Vagina (tissue), 2 donors: ENCODE measurements around the gene NEDD4. TPM values are rescaled to one million over a fixed set of nuclear protein-coding genes. Genes with fewer than 3 reads are reported as not detected.
A peak's percentile ranks its signal among the peaks of the same experiment; 100 is the strongest.

ENCODE experiments used
- DNase-seq, 2 donors: peaks; one replicate each; pipeline ENCODE4 v3.0.0-alpha.2; 2017; ENCODE audit errors: extremely low spot score in 2 of 2
- H3K27ac ChIP-seq: fragments of 200-600 bp; sonication (generic); one replicate; pipeline ENCODE4 v1.5.1; 2019
- H3K27me3 ChIP-seq: fragments of 200-600 bp; sonication (generic); one replicate; pipeline ENCODE4 v1.5.1; 2019
- H3K36me3 ChIP-seq, 2 donors: fragments of 200-600 bp; sonication (generic); one replicate each; pipeline ENCODE4 v1.5.1; 2017 to 2019
- H3K4me1 ChIP-seq: fragments of 200-600 bp; sonication (generic); one replicate; pipeline ENCODE4 v1.5.1; 2019
- H3K4me3 ChIP-seq, 2 donors: fragments of 200-600 bp; sonication (generic); 1 replicate in 1 of 2; 2 replicates in 1 of 2; pipeline ENCODE4 v1.5.1; 2016 to 2019
- H3K9me3 ChIP-seq: fragments of 200-600 bp; sonication (generic); one replicate; pipeline ENCODE4 v1.5.1; 2019
- CTCF ChIP-seq, 3 experiments: fragments of 450-650 bp in 2 of 3; fragments of 200-600 bp in 1 of 3; sonication (generic) in 1 of 3; IDR thresholded peaks; one replicate each; pipeline ENCODE4 v1.5.1; 2017 to 2019; ENCODE audit warnings: antibody characterized with exemption in 3 of 3, mild to moderate bottlenecking in 2 of 3, moderate library complexity in 2 of 3
- POLR2A ChIP-seq, 2 donors: fragments of 450-650 bp; IDR thresholded peaks; one replicate each; pipeline ENCODE4 v1.6.1; 2017; ENCODE audit warnings: antibody characterized with exemption in 2 of 2, mild to moderate bottlenecking in 2 of 2, moderate library complexity in 2 of 2
- POLR2AphosphoS5 ChIP-seq, 2 donors: sonication (generic); formaldehyde crosslinking; IDR thresholded peaks; one replicate each; pipeline ENCODE4 v1.9.0; 2017; ENCODE audit warnings: antibody characterized with exemption in 2 of 2, mild to moderate bottlenecking in 2 of 2, low read depth in 1 of 2; ENCODE audit not compliant: insufficient read depth in 1 of 2
- intact Hi-C: fragments of 100-400 bp; cut with DNase I; formaldehyde crosslinking; loops from one replicate; pipeline ENCODE4 v1.15.1; 2023
- total RNA-seq: library from RNA; depleted of rRNA; stranded (reverse); fragments of >200 nt; gene quantifications from one replicate; pipeline ENCODE4 v1.2.3, GENCODE V29; 2016

Gene NEDD4
- total RNA-seq, 1 donor from 2014 or later, result 21.9 TPM

GRCh38 chr15:55907797-55908196 lies 85.6 kb downstream of the NEDD4 start:
- no peaks in the 10 kb centered on the region for H3K4me1 ChIP-seq
- intact Hi-C loops, result no loop called here
- no peak overlapping the region for H3K27ac ChIP-seq
- no peaks in the 10 kb centered on the region for H3K36me3 ChIP-seq
- no peaks in the 10 kb centered on the region for H3K9me3 ChIP-seq
- TF ChIP-seq POLR2A (IDR thresholded peaks at IDR 0.05), result no peak
- no peak for DNase-seq
- H3K4me3 ChIP-seq, result no peak overlapping the region
- no peaks in the 10 kb centered on the region for H3K27me3 ChIP-seq

GRCh38 chr15:55902981-55903380 lies 90.4 kb downstream of the NEDD4 start:
- no peak for DNase-seq
- Histone ChIP-seq H3K4me1 (no peaks in the 10 kb centered on the region), H3K4me3 (no peak overlapping the region), H3K36me3 (no peaks in the 10 kb centered on the region), H3K27me3 (no peaks in the 10 kb centered on the region), H3K27ac (no peak overlapping the region), H3K9me3 (no peaks in the 10 kb centered on the region)
- intact Hi-C loops, result no loop called here
- TF ChIP-seq POLR2A (IDR thresholded peaks at IDR 0.05) (no peak), POLR2AphosphoS5 (IDR thresholded peaks at IDR 0.05; ENCODE audit: insufficient read depth in 1 of 2, low read depth in 1 of 2) (no peak), CTCF (IDR thresholded peaks at IDR 0.05) (no peak)

GRCh38 chr15:55900019-55900418 lies 93.4 kb downstream of the NEDD4 start:
- TF ChIP-seq POLR2AphosphoS5 (IDR thresholded peaks at IDR 0.05; ENCODE audit: insufficient read depth in 1 of 2, low read depth in 1 of 2) (no peak), POLR2A (IDR thresholded peaks at IDR 0.05) (no peak), CTCF (IDR thresholded peaks at IDR 0.05) (no peak)
- H3K4me1 ChIP-seq, result no peaks in the 10 kb centered on the region
- no peaks in the 10 kb centered on the region for H3K9me3 ChIP-seq
- no peak overlapping the region for H3K4me3 ChIP-seq
- intact Hi-C loops, result no loop called here
- no peak for DNase-seq
- H3K36me3 ChIP-seq, result no peaks in the 10 kb centered on the region
- H3K27ac ChIP-seq, result no peak overlapping the region
- no peaks in the 10 kb centered on the region for H3K27me3 ChIP-seq

GRCh38 chr15:55899537-55899936 lies 93.9 kb downstream of the NEDD4 start:
- no peaks in the 10 kb centered on the region for H3K9me3 ChIP-seq
- intact Hi-C loops, result no loop called here
- no peaks in the 10 kb centered on the region for H3K27me3 ChIP-seq
- H3K4me1 ChIP-seq, result no peaks in the 10 kb centered on the region
- H3K4me3 ChIP-seq, result no peak overlapping the region
- no peaks in the 10 kb centered on the region for H3K36me3 ChIP-seq
- DNase-seq, result no peak
- no peak overlapping the region for H3K27ac ChIP-seq
- TF ChIP-seq CTCF (IDR thresholded peaks at IDR 0.05) (no peak), POLR2AphosphoS5 (IDR thresholded peaks at IDR 0.05; ENCODE audit: insufficient read depth in 1 of 2, low read depth in 1 of 2) (no peak), POLR2A (IDR thresholded peaks at IDR 0.05) (no peak)

- intact Hi-C loops, result no loop called here
- no peak for DNase-seq
Measured at GRCh38 chr15:55897560-55898336, 95.7 kb downstream of the NEDD4 start.

More at GRCh38 chr15:55897560-55898336, 95.7 kb downstream of the NEDD4 start:
- H3K36me3 ChIP-seq, result no peaks in the 10 kb centered on the region
- TF ChIP-seq POLR2AphosphoS5 (IDR thresholded peaks at IDR 0.05; ENCODE audit: insufficient read depth in 1 of 2, low read depth in 1 of 2) (no peak), CTCF (IDR thresholded peaks at IDR 0.05) (peak in 2 of 3 experiments; percentile 33 to 56)
- H3K4me1 ChIP-seq, result no peaks in the 10 kb centered on the region
- no peaks in the 10 kb centered on the region for H3K27me3 ChIP-seq
- no peak overlapping the region for H3K4me3 ChIP-seq
- no peaks in the 10 kb centered on the region for H3K9me3 ChIP-seq
- H3K27ac ChIP-seq, result peak overlapping the region; percentile 43
